Sigmoid colon (tissue), 4 donors: ENCODE results near the gene GAL3ST2.

Source experiments
- EP300 ChIP-seq, 4 donors: sonication (generic); formaldehyde crosslinking; IDR thresholded peaks; one replicate each; pipeline ENCODE4 v1.6.1; 2017; ENCODE audit warnings: antibody characterized with exemption in 4 of 4
- POLR2A ChIP-seq, 2 donors: fragments of 450-650 bp; IDR thresholded peaks; one replicate each; pipeline ENCODE4 v1.6.1; 2016; ENCODE audit warnings: antibody characterized with exemption in 2 of 2, mild to moderate bottlenecking in 2 of 2, moderate library complexity in 2 of 2
- TF ChIP-seq, protein P1 (sequence below), 4 experiments: fragments of 450-650 bp in 3 of 4; fragments of 200-600 bp in 1 of 4; IDR thresholded peaks; one replicate each; pipeline ENCODE4 v1.5.1; 2016 to 2019; ENCODE audit warnings: antibody characterized with exemption in 4 of 4, mild to moderate bottlenecking in 3 of 4, moderate library complexity in 2 of 4

DNA sequence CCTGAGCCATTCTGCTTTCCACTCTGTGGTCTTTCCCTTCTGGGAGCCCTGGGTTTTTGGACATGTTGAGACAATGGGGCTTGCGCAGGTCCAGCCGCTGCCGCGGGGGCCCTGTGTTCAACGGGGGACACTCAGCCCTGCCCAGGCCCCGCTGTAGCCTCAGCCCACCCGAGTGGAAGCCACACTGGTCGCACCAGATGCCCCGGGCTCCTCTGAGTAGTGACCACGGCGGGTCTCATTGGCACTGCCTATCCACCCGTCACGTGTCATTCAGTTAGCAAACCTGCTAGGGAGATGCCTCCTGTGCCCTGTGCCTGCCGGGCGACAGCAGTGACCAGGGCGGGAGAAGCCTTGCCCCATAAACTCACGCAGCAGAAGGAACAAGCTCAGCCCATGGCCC, 23.1 kb upstream of the GAL3ST2 start:
- TF ChIP-seq, protein P1, sequence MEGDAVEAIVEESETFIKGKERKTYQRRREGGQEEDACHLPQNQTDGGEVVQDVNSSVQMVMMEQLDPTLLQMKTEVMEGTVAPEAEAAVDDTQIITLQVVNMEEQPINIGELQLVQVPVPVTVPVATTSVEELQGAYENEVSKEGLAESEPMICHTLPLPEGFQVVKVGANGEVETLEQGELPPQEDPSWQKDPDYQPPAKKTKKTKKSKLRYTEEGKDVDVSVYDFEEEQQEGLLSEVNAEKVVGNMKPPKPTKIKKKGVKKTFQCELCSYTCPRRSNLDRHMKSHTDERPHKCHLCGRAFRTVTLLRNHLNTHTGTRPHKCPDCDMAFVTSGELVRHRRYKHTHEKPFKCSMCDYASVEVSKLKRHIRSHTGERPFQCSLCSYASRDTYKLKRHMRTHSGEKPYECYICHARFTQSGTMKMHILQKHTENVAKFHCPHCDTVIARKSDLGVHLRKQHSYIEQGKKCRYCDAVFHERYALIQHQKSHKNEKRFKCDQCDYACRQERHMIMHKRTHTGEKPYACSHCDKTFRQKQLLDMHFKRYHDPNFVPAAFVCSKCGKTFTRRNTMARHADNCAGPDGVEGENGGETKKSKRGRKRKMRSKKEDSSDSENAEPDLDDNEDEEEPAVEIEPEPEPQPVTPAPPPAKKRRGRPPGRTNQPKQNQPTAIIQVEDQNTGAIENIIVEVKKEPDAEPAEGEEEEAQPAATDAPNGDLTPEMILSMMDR (IDR thresholded peaks at IDR 0.05), result no peak
- TF ChIP-seq EP300 (IDR thresholded peaks at IDR 0.05), result no peak
- no peak for TF ChIP-seq POLR2A (IDR thresholded peaks at IDR 0.05)
